ENCODE measurements around the gene CTTNBP2.

GRCh38 chr7:117862378-117862777, 10.9 kb downstream of the CTTNBP2 start:
- TF ChIP-seq KDM6A (CRISPR knock-in tag; IDR thresholded peaks at IDR 0.05; ENCODE audit: low read depth) (no peak), MXI1 (IDR thresholded peaks at IDR 0.05; ENCODE audit: borderline replicate concordance, low read depth, low read length) (no peak), EZH2 (conservative IDR thresholded peaks at IDR 0.05; ENCODE audit: low read depth, low read length) (no peak), MXD3 (CRISPR knock-in tag; IDR thresholded peaks at IDR 0.05) (no peak), CTCF (CRISPR knock-in tag; IDR thresholded peaks at IDR 0.05) (no peak), POLR2A (IDR thresholded peaks at IDR 0.05; ENCODE audit: insufficient read depth in 1 of 2, low read depth in 2 of 2, low read length in 2 of 2) (no peak), SMAD1 (CRISPR knock-in tag; IDR thresholded peaks at IDR 0.05; ENCODE audit: borderline replicate concordance, low read depth) (no peak), ZNF589 (CRISPR knock-in tag; conservative IDR thresholded peaks at IDR 0.05) (no peak)

Measured in HepG2 (cell line).